ENCODE data around the gene ABCC3.

ABCC3 gene

DNA sequence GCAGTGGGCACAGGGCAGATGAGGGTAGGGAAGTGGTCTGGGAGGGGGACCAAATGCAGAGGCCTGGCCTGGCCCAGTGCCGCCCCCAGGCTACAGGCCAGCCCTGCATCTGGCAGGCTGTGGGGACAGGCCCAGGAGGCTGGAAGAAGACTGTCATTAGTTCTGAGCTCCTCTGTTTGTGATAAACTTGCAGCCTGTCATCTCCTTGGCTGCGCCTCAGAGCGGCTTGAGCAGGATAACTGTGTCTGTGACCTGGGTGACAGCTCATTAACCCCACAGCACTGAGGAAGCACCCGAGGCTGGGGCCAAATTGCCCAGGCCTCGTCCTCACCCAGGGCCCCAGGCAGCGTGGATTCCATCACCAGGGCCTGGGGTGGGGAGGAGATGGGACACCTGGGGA lies 23.9 kb downstream of the ABCC3 start:
- Histone ChIP-seq H3K4me1 (ENCODE audit: control insufficient read depth in 1 of 2, insufficient read depth in 2 of 2, low read length in 2 of 2) (peaks cover 49 to 57% of the 10 kb centered on the region in 2 donors), H3K9me3 (ENCODE audit: control insufficient read depth in 1 of 2, low read length in 2 of 2) (no peaks in the 10 kb centered on the region), H3K9ac (ENCODE audit: low read depth in 1 of 2, low read length in 2 of 2) (no peak overlapping the region), H3K36me3 (ENCODE audit: control insufficient read depth in 1 of 2, insufficient read depth in 2 of 2, low read length in 2 of 2) (no peaks in the 10 kb centered on the region), H3K4me3 (ENCODE audit: low read depth in 1 of 2, low read length in 2 of 2) (no peak overlapping the region), H3K27me3 (ENCODE audit: control insufficient read depth in 1 of 2, insufficient read depth in 2 of 2, low read length in 2 of 2) (no peaks in the 10 kb centered on the region), H3K27ac (ENCODE audit: low read depth, low read length) (no peak overlapping the region)

DNA sequence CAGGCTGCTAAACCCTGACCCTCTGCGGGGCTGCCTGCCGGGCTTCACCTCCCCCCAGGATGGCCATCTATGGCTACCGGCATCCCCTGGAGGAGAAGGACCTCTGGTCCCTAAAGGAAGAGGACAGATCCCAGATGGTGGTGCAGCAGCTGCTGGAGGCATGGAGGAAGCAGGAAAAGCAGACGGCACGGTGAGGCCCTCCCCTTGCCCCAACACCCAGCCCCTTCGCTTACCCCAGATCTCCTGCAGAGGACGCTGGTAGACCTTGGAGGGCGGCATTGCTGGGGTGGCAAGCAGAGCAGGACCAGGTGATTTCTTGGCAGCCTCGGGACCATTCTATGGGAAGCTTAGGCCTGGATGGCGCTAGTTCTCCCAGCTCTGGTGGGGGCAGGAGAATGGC lies 24.5 kb downstream of the ABCC3 start:
- no peak overlapping the region for H3K27ac ChIP-seq (ENCODE audit: low read depth, low read length)
- no peaks in the 10 kb centered on the region for H3K36me3 ChIP-seq (ENCODE audit: control insufficient read depth in 1 of 2, insufficient read depth in 2 of 2, low read length in 2 of 2)
- H3K27me3 ChIP-seq (ENCODE audit: control insufficient read depth in 1 of 2, insufficient read depth in 2 of 2, low read length in 2 of 2): no peaks in the 10 kb centered on the region
- H3K4me1 ChIP-seq (ENCODE audit: control insufficient read depth in 1 of 2, insufficient read depth in 2 of 2, low read length in 2 of 2): peaks cover 49 to 57% of the 10 kb centered on the region in 2 donors
- H3K9ac ChIP-seq (ENCODE audit: low read depth in 1 of 2, low read length in 2 of 2): no peak overlapping the region
- H3K9me3 ChIP-seq (ENCODE audit: control insufficient read depth in 1 of 2, low read length in 2 of 2): no peaks in the 10 kb centered on the region
- H3K4me3 ChIP-seq (ENCODE audit: low read depth in 1 of 2, low read length in 2 of 2): no peak overlapping the region

DNA sequence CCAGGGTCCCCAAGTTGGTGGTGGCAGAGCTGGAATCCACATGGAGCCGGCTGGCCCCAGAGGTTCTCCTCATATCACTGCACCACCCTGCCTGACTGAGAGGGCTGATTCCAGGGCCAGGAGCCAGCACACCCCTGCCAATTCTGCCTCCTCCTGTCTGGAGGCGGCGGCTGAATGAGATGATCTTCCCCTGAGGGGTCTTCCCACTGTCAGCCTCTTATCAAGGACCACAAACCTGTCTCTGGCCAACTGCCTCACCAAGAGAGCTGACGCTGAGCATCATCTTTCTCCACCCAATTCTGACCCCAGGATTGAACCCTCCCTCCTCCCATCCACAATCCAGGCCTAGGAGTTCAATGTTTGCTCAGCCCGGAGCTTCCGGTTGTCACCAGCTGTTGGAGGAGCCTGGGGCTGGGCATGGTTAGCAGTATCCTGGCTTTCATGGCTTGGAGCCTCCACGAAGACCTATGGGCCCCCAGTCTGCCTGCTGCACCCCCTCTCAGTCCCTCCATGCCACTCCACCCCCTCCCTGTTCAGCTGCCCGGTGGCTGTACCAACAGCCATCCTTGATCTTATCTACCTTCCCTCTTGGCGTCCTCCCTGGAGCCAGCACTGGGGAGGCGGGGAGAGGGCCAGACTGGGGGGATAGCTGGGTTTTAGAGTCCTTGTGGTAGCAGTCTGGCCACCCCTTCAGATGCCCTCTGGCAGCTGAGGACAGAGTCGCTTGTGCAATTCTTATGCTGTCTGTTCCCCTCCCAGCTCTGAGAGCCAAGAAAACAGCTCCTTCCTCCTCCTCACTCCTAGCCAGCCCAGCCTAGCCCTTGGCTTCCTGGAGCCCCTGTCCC lies 25.6 kb downstream of the ABCC3 start:
- Histone ChIP-seq H3K9me3 (ENCODE audit: control insufficient read depth in 1 of 2, low read length in 2 of 2) (no peaks in the 10 kb centered on the region), H3K4me3 (ENCODE audit: low read depth in 1 of 2, low read length in 2 of 2) (no peak overlapping the region), H3K4me1 (ENCODE audit: control insufficient read depth in 1 of 2, insufficient read depth in 2 of 2, low read length in 2 of 2) (peaks cover 49 to 57% of the 10 kb centered on the region in 2 donors), H3K36me3 (ENCODE audit: control insufficient read depth in 1 of 2, insufficient read depth in 2 of 2, low read length in 2 of 2) (no peaks in the 10 kb centered on the region), H3K27me3 (ENCODE audit: control insufficient read depth in 1 of 2, insufficient read depth in 2 of 2, low read length in 2 of 2) (no peaks in the 10 kb centered on the region), H3K27ac (ENCODE audit: low read depth, low read length) (no peak overlapping the region), H3K9ac (ENCODE audit: low read depth in 1 of 2, low read length in 2 of 2) (peak overlapping the region; percentile 13 to 29)

DNA sequence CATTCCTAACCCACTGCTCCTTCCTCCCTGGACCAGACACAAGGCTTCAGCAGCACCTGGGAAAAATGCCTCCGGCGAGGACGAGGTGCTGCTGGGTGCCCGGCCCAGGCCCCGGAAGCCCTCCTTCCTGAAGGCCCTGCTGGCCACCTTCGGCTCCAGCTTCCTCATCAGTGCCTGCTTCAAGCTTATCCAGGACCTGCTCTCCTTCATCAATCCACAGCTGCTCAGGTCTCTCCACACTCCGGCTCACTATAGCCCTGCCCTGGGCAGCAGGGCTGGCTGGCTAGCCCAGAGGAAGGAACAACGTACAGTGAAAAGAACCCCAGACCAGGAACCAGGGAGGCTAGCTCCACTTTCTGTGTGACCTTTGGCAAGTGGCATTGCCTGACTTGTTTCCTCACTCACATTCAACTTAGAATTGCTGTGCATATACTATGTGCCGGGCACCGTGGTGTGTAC lies 26.2 kb downstream of the ABCC3 start:
- Histone ChIP-seq H3K4me3 (ENCODE audit: low read depth in 1 of 2, low read length in 2 of 2) (no peak overlapping the region), H3K27ac (ENCODE audit: low read depth, low read length) (no peak overlapping the region)

DNA sequence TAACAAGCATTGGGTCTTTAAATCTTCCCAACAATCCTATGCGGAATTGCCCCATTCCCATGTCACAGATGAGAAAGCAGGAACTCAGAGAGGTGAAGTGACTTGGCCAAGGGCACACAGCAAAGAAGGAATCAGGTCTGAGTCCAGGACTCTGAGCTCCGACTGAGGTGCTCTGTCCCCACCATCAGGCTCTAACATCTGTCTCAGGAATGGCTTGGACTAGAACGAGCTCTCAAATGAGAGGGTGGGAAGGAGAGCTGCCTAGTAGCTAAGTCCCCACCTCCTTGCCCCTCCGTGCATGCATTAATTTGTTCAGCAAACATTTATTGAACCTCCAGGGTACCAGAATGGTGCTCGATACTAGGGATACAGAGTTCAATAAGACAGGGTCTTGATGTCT lies 26.7 kb downstream of the ABCC3 start:
- Histone ChIP-seq H3K9ac (ENCODE audit: low read depth in 1 of 2, low read length in 2 of 2) (peak overlapping the region in 1 of 2 donors; percentile 13), H3K36me3 (ENCODE audit: control insufficient read depth in 1 of 2, insufficient read depth in 2 of 2, low read length in 2 of 2) (no peaks in the 10 kb centered on the region), H3K27ac (ENCODE audit: low read depth, low read length) (peak overlapping the region; percentile 8), H3K9me3 (ENCODE audit: control insufficient read depth in 1 of 2, low read length in 2 of 2) (no peaks in the 10 kb centered on the region), H3K4me3 (ENCODE audit: low read depth in 1 of 2, low read length in 2 of 2) (no peak overlapping the region), H3K4me1 (ENCODE audit: control insufficient read depth in 1 of 2, insufficient read depth in 2 of 2, low read length in 2 of 2) (peaks cover 49 to 57% of the 10 kb centered on the region in 2 donors), H3K27me3 (ENCODE audit: control insufficient read depth in 1 of 2, insufficient read depth in 2 of 2, low read length in 2 of 2) (no peaks in the 10 kb centered on the region)

More for the DNA sequence above, 26.2 kb downstream of the ABCC3 start:
- peaks cover 49 to 57% of the 10 kb centered on the region in 2 donors for H3K4me1 ChIP-seq (ENCODE audit: control insufficient read depth in 1 of 2, insufficient read depth in 2 of 2, low read length in 2 of 2)
- peak overlapping the region; percentile 13 to 29 for H3K9ac ChIP-seq (ENCODE audit: low read depth in 1 of 2, low read length in 2 of 2)
- H3K9me3 ChIP-seq (ENCODE audit: control insufficient read depth in 1 of 2, low read length in 2 of 2): no peaks in the 10 kb centered on the region
- no peaks in the 10 kb centered on the region for H3K36me3 ChIP-seq (ENCODE audit: control insufficient read depth in 1 of 2, insufficient read depth in 2 of 2, low read length in 2 of 2)
- no peaks in the 10 kb centered on the region for H3K27me3 ChIP-seq (ENCODE audit: control insufficient read depth in 1 of 2, insufficient read depth in 2 of 2, low read length in 2 of 2)

DNA sequence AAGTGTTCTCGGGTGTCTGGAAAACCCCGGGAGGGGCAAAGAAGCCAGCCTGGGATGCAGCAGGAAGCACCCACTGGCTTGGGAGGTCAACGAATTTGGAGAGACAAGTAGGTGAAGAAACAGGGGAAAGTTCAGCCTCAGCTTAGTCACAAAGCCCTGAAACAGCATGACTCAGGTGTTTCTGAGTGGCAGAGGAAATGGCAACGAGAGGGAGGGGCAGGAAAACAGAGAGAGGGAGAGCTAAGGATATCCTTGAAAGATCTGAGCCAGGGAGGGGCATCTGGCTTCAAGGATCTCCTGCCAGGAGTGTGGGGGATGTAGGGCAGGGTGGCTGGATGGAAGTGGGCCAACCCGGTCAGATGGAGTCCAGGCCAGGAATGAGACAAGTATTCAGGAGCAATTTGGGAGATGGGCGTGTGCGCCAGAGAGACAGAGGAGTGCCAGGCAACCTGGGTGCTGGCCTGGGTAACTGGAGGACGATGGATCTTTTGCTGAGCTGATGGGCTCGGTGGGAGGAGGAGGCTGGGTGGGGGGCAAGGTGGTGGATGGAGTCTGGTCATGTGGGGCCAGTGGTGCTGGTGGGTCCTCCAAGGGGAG lies 27.2 kb downstream of the ABCC3 start:
- H3K27ac ChIP-seq (ENCODE audit: low read depth, low read length): peak overlapping the region; percentile 46

DNA sequence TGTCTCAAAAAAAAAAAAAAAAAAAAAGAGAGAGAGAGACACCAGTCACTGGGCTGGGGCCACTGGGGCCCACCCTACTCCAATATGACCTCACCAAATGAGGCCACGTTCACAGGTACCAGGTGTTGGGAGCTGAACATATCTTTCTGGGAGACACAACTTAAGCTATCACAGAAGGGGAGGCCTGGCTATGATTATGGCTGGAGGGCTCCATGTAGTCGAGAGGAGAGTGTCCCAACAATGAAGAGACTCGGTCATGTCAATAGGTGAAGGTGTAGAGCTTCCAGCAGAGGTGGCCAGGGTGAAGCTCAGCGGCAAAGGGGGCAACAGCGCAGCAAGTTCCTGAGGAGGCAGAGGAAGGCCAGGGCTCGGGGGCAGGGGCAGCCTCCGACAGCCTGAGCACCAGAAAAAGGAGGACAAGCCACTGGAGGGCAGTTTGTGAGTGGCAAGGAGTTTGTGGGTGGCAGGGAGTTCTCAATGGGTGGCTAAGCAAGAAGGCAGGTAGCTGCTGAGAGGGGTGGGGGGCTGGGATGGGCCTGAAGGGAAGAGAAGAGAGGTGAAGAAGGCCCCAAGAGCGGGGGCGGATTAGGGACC lies 28.0 kb downstream of the ABCC3 start:
- Histone ChIP-seq H3K4me3 (ENCODE audit: low read depth in 1 of 2, low read length in 2 of 2) (no peak overlapping the region), H3K9me3 (ENCODE audit: control insufficient read depth in 1 of 2, low read length in 2 of 2) (no peaks in the 10 kb centered on the region), H3K27me3 (ENCODE audit: control insufficient read depth in 1 of 2, insufficient read depth in 2 of 2, low read length in 2 of 2) (no peaks in the 10 kb centered on the region), H3K4me1 (ENCODE audit: control insufficient read depth in 1 of 2, insufficient read depth in 2 of 2, low read length in 2 of 2) (peaks cover 46 to 49% of the 10 kb centered on the region in 2 donors), H3K36me3 (ENCODE audit: control insufficient read depth in 1 of 2, insufficient read depth in 2 of 2, low read length in 2 of 2) (peaks cover 0 to 2% of the 10 kb centered on the region in 2 donors), H3K9ac (ENCODE audit: low read depth in 1 of 2, low read length in 2 of 2) (no peak overlapping the region), H3K27ac (ENCODE audit: low read depth, low read length) (no peak overlapping the region)

More for the DNA sequence above, 27.2 kb downstream of the ABCC3 start:
- no peaks in the 10 kb centered on the region for H3K9me3 ChIP-seq (ENCODE audit: control insufficient read depth in 1 of 2, low read length in 2 of 2)
- no peak overlapping the region for H3K9ac ChIP-seq (ENCODE audit: low read depth in 1 of 2, low read length in 2 of 2)
- H3K27me3 ChIP-seq (ENCODE audit: control insufficient read depth in 1 of 2, insufficient read depth in 2 of 2, low read length in 2 of 2): no peaks in the 10 kb centered on the region
- H3K4me1 ChIP-seq (ENCODE audit: control insufficient read depth in 1 of 2, insufficient read depth in 2 of 2, low read length in 2 of 2): peaks cover 48 to 52% of the 10 kb centered on the region in 2 donors
- no peaks in the 10 kb centered on the region for H3K36me3 ChIP-seq (ENCODE audit: control insufficient read depth in 1 of 2, insufficient read depth in 2 of 2, low read length in 2 of 2)
- H3K4me3 ChIP-seq (ENCODE audit: low read depth in 1 of 2, low read length in 2 of 2): no peak overlapping the region

DNA sequence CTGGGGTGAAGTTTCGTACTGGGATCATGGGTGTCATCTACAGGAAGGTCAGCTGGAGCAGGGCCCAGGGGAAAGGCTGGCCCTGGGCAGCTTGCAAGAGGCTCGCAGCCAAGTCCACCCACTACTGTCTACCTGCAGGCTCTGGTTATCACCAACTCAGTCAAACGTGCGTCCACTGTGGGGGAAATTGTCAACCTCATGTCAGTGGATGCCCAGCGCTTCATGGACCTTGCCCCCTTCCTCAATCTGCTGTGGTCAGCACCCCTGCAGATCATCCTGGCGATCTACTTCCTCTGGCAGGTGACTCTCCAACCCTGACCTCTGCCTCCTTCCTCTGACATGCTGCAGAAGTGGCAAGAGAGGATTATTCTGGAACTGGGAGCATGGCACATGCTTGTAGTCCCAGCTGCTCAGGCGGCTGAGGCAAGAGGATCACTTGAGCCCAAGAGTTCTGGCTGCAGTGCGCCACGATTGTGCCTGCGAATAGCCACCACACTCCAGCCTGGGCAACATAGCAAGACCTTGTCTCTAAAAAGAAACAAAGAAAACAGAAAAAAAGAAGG lies 29.2 kb downstream of the ABCC3 start:
- H3K27me3 ChIP-seq (ENCODE audit: control insufficient read depth in 1 of 2, insufficient read depth in 2 of 2, low read length in 2 of 2): no peaks in the 10 kb centered on the region
- H3K9me3 ChIP-seq (ENCODE audit: control insufficient read depth in 1 of 2, low read length in 2 of 2): no peaks in the 10 kb centered on the region

DNA sequence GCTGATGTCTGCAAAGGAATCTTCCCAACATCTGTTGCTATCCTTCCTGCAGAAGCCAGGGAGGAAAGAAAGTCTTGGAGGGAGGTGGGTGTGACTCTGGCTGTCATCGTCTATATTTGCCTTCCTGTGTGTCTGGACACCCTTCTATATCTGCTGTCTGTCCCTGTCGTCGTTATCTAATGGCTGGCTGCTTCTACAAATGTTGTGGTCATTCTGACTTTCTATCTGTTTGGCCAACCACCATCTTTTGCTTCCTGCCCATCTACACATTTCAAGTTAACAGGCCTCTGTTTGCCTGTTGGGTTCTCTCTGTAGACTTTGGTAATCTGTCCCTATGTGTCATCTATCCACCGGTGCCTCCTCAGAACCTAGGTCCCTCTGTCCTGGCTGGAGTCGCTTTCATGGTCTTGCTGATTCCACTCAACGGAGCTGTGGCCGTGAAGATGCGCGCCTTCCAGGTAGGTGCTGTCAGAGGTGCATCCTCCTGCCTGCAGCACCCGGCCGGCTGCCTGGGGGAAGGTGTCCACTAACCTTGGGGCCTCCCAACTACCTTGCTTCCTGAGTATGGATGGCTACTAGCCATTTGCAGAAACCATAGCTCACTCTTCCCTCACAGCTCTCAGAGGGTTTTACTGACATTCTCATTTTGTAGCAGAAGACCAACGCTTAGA lies 30.2 kb downstream of the ABCC3 start:
- no peak overlapping the region for H3K27ac ChIP-seq (ENCODE audit: low read depth, low read length)
- no peaks in the 10 kb centered on the region for H3K9me3 ChIP-seq (ENCODE audit: control insufficient read depth in 1 of 2, low read length in 2 of 2)
- H3K27me3 ChIP-seq (ENCODE audit: control insufficient read depth in 1 of 2, insufficient read depth in 2 of 2, low read length in 2 of 2): no peaks in the 10 kb centered on the region
- peaks cover 34 to 42% of the 10 kb centered on the region in 2 donors for H3K4me1 ChIP-seq (ENCODE audit: control insufficient read depth in 1 of 2, insufficient read depth in 2 of 2, low read length in 2 of 2)
- no peak overlapping the region for H3K9ac ChIP-seq (ENCODE audit: low read depth in 1 of 2, low read length in 2 of 2)
- H3K4me3 ChIP-seq (ENCODE audit: low read depth in 1 of 2, low read length in 2 of 2): no peak overlapping the region
- peaks cover 3 to 6% of the 10 kb centered on the region in 2 donors for H3K36me3 ChIP-seq (ENCODE audit: control insufficient read depth in 1 of 2, insufficient read depth in 2 of 2, low read length in 2 of 2)

More for the DNA sequence above, 29.2 kb downstream of the ABCC3 start:
- H3K27ac ChIP-seq (ENCODE audit: low read depth, low read length): no peak overlapping the region
- peaks cover 2 to 3% of the 10 kb centered on the region in 2 donors for H3K36me3 ChIP-seq (ENCODE audit: control insufficient read depth in 1 of 2, insufficient read depth in 2 of 2, low read length in 2 of 2)
- peaks cover 41 to 52% of the 10 kb centered on the region in 2 donors for H3K4me1 ChIP-seq (ENCODE audit: control insufficient read depth in 1 of 2, insufficient read depth in 2 of 2, low read length in 2 of 2)
- no peak overlapping the region for H3K9ac ChIP-seq (ENCODE audit: low read depth in 1 of 2, low read length in 2 of 2)
- H3K4me3 ChIP-seq (ENCODE audit: low read depth in 1 of 2, low read length in 2 of 2): no peak overlapping the region

All from duodenal mucosa (tissue), 2 donors.